ENCODE measurements around the gene TRIP13.

The TRIP13 gene

GRCh38 chr5:872301-872700, 20.4 kb upstream of the TRIP13 start (continued):
- TF ChIP-seq, protein P1, sequence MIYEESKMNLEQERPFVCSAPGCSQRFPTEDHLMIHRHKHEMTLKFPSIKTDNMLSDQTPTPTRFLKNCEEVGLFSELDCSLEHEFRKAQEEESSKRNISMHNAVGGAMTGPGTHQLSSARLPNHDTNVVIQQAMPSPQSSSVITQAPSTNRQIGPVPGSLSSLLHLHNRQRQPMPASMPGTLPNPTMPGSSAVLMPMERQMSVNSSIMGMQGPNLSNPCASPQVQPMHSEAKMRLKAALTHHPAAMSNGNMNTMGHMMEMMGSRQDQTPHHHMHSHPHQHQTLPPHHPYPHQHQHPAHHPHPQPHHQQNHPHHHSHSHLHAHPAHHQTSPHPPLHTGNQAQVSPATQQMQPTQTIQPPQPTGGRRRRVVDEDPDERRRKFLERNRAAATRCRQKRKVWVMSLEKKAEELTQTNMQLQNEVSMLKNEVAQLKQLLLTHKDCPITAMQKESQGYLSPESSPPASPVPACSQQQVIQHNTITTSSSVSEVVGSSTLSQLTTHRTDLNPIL (CRISPR knock-in tag; IDR thresholded peaks at IDR 0.05; ENCODE audit: low read depth), result no peak
- TF ChIP-seq, protein P2, sequence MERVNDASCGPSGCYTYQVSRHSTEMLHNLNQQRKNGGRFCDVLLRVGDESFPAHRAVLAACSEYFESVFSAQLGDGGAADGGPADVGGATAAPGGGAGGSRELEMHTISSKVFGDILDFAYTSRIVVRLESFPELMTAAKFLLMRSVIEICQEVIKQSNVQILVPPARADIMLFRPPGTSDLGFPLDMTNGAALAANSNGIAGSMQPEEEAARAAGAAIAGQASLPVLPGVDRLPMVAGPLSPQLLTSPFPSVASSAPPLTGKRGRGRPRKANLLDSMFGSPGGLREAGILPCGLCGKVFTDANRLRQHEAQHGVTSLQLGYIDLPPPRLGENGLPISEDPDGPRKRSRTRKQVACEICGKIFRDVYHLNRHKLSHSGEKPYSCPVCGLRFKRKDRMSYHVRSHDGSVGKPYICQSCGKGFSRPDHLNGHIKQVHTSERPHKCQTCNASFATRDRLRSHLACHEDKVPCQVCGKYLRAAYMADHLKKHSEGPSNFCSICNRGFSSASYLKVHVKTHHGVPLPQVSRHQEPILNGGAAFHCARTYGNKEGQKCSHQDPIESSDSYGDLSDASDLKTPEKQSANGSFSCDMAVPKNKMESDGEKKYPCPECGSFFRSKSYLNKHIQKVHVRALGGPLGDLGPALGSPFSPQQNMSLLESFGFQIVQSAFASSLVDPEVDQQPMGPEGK (CRISPR knock-in tag; IDR thresholded peaks at IDR 0.05; ENCODE audit: borderline replicate concordance), result no peak
- TF ChIP-seq ZNF70 (CRISPR knock-in tag; IDR thresholded peaks at IDR 0.05), result no peak

DNA sequence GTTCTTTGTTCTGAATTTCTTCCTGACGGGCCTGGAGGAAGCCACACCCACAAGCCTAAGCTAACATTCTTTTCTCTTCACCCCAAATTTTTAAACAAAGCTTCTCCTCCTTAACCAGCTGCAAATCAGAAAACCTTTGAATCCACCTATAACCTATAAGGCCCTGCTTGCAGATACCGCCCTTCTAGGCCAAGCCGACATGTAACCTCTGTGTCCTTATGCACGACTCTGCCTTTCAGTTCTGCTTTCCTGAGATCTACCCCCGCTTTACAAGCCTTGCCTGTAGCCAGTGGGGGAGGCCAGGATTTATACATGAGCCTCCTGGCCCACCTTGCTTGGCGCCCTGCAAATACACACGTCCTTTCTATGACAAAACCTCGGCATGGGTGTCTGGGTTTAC, 19.4 kb upstream of the TRIP13 start:
- TF ChIP-seq, protein P2 (CRISPR knock-in tag; IDR thresholded peaks at IDR 0.05; ENCODE audit: borderline replicate concordance), result no peak
- TF ChIP-seq, protein P1 (CRISPR knock-in tag; IDR thresholded peaks at IDR 0.05; ENCODE audit: low read depth), result no peak
- TF ChIP-seq PPARA (CRISPR knock-in tag; IDR thresholded peaks at IDR 0.05; ENCODE audit: borderline replicate concordance), result no peak
- ATAC-seq, result no peak

DNA sequence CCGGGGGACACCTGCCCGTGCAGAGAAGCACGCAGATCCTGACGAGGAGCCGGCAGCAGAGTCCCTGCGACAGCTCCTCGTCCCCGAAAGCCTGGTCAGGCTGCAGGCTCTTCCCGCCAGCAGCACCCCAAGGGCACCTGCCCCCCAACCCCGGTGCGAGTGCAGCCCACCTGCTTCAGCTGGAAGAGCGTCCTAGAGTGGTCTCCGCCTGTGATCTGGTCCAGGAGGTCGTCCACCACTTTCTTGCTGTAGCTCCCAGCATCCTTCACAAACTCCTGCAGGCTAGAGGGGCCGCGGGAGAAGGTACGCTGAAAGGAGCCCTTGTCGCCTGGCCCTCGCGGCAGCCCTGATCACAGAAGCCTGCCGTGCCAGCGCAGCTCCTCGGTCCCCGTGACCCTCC, 16.8 kb upstream of the TRIP13 start:
- TF ChIP-seq ZFP30 (CRISPR knock-in tag; IDR thresholded peaks at IDR 0.05) (no peak), ZNF565 (CRISPR knock-in tag; conservative IDR thresholded peaks at IDR 0.05; ENCODE audit: low read depth) (no peak), ESRRG (CRISPR knock-in tag; IDR thresholded peaks at IDR 0.05) (no peak), RARB (CRISPR knock-in tag; IDR thresholded peaks at IDR 0.05) (no peak), ARNTL (CRISPR knock-in tag; IDR thresholded peaks at IDR 0.05; ENCODE audit: borderline replicate concordance, low read depth) (no peak), ISL1 (CRISPR knock-in tag; IDR thresholded peaks at IDR 0.05) (no peak), OSR1 (CRISPR knock-in tag; IDR thresholded peaks at IDR 0.05) (no peak), SNAI2 (CRISPR knock-in tag; IDR thresholded peaks at IDR 0.05) (no peak)
- TF ChIP-seq, protein P3, sequence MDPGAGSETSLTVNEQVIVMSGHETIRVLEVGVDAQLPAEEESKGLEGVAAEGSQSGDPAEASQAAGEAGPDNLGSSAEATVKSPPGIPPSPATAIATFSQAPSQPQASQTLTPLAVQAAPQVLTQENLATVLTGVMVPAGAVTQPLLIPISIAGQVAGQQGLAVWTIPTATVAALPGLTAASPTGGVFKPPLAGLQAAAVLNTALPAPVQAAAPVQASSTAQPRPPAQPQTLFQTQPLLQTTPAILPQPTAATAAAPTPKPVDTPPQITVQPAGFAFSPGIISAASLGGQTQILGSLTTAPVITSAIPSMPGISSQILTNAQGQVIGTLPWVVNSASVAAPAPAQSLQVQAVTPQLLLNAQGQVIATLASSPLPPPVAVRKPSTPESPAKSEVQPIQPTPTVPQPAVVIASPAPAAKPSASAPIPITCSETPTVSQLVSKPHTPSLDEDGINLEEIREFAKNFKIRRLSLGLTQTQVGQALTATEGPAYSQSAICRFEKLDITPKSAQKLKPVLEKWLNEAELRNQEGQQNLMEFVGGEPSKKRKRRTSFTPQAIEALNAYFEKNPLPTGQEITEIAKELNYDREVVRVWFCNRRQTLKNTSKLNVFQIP (CRISPR knock-in tag; IDR thresholded peaks at IDR 0.05; ENCODE audit: borderline replicate concordance, low read depth), result no peak
- TF ChIP-seq, protein P1 (CRISPR knock-in tag; IDR thresholded peaks at IDR 0.05; ENCODE audit: low read depth), result no peak
- TF ChIP-seq, protein P4, sequence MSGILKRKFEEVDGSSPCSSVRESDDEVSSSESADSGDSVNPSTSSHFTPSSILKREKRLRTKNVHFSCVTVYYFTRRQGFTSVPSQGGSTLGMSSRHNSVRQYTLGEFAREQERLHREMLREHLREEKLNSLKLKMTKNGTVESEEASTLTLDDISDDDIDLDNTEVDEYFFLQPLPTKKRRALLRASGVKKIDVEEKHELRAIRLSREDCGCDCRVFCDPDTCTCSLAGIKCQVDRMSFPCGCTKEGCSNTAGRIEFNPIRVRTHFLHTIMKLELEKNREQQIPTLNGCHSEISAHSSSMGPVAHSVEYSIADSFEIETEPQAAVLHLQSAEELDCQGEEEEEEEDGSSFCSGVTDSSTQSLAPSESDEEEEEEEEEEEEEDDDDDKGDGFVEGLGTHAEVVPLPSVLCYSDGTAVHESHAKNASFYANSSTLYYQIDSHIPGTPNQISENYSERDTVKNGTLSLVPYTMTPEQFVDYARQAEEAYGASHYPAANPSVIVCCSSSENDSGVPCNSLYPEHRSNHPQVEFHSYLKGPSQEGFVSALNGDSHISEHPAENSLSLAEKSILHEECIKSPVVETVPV (CRISPR knock-in tag; IDR thresholded peaks at IDR 0.05), result no peak
- ATAC-seq, result no peak
